ENCODE data around the gene CORO7. TPM values are rescaled to one million over a fixed set of nuclear protein-coding genes. Genes with fewer than 3 reads are reported as not detected.

The CORO7 gene
- total RNA-seq, 4 donors from 2014 or later, result 17.9 to 53.7 (median 29.7) TPM

GRCh38 chr16:4367393-4367856, 49.0 kb downstream of the CORO7 start:
- no peaks in the 10 kb centered on the region for H3K9me3 ChIP-seq
- H3K4me3 ChIP-seq (replicated peaks in 1 of 3), result no peak overlapping the region
- H3K27ac ChIP-seq, result no peak overlapping the region
- intact Hi-C loops (cut with DNase I), result no loop called here
- peaks cover 0 to 3% of the 10 kb centered on the region in 2 donors for H3K36me3 ChIP-seq
- peaks cover 30 to 44% of the 10 kb centered on the region in 2 donors for H3K4me1 ChIP-seq
- no peaks in the 10 kb centered on the region for H3K27me3 ChIP-seq
- 88 to 95% methylated on average over 5 of the region's 5 CpGs for WGBS, 2 donors
- no peak for TF ChIP-seq CTCF (IDR thresholded peaks at IDR 0.05)
- no peak for TF ChIP-seq POLR2A (IDR thresholded peaks at IDR 0.05)
- no peak for DNase-seq

- H3K27ac ChIP-seq, result no peak overlapping the region
- no peak for DNase-seq
- 94 to 96% methylated on average over 4 to 13 of the region's 13 CpGs for WGBS, 2 donors
- no peak for TF ChIP-seq POLR2A (IDR thresholded peaks at IDR 0.05)
- TF ChIP-seq CTCF (IDR thresholded peaks at IDR 0.05), result no peak
- no peaks in the 10 kb centered on the region for H3K9me3 ChIP-seq
- no peaks in the 10 kb centered on the region for H3K27me3 ChIP-seq
- H3K4me3 ChIP-seq (replicated peaks in 1 of 3), result no peak overlapping the region
- H3K36me3 ChIP-seq, result peaks cover 0 to 3% of the 10 kb centered on the region in 2 donors
- intact Hi-C loops (cut with DNase I), result no loop called here
- H3K4me1 ChIP-seq, result peaks cover 22 to 36% of the 10 kb centered on the region in 2 donors
These were observed 50.4 kb downstream of the CORO7 start for GRCh38 chr16:4366016-4366415.

GRCh38 chr16:4365615-4366014, 50.8 kb downstream of the CORO7 start:
- no peak for DNase-seq
- Histone ChIP-seq H3K4me1 (peaks cover 18 to 32% of the 10 kb centered on the region in 2 donors), H3K27me3 (no peaks in the 10 kb centered on the region), H3K4me3 (replicated peaks in 1 of 3) (no peak overlapping the region), H3K36me3 (peaks cover 0 to 3% of the 10 kb centered on the region in 2 donors), H3K27ac (no peak overlapping the region), H3K9me3 (no peaks in the 10 kb centered on the region)
- WGBS, 2 donors, result 94 to 98% methylated on average over 8 to 11 of the region's 12 CpGs
- intact Hi-C loops (cut with DNase I), result no loop called here
- no peak for TF ChIP-seq CTCF (IDR thresholded peaks at IDR 0.05)
- no peak for TF ChIP-seq POLR2A (IDR thresholded peaks at IDR 0.05)

- Histone ChIP-seq H3K27ac (no peak overlapping the region), H3K4me1 (peaks cover 14 to 26% of the 10 kb centered on the region in 2 donors), H3K36me3 (peaks cover 0 to 3% of the 10 kb centered on the region in 2 donors), H3K9me3 (no peaks in the 10 kb centered on the region), H3K27me3 (no peaks in the 10 kb centered on the region), H3K4me3 (replicated peaks in 1 of 3) (no peak overlapping the region)
- TF ChIP-seq CTCF (IDR thresholded peaks at IDR 0.05), result no peak
- TF ChIP-seq POLR2A (IDR thresholded peaks at IDR 0.05), result no peak
- DNase-seq, result no peak
- intact Hi-C loops (cut with DNase I), result no loop called here
- WGBS, 2 donors, result 92 to 98% methylated on average over 10 of the region's 10 CpGs
These were observed 51.4 kb downstream of the CORO7 start for GRCh38 chr16:4365014-4365406.

- no peaks in the 10 kb centered on the region for H3K27me3 ChIP-seq
- peaks cover 0 to 3% of the 10 kb centered on the region in 2 donors for H3K36me3 ChIP-seq
- no peak for DNase-seq
- no peak overlapping the region for H3K4me3 ChIP-seq (replicated peaks in 1 of 3)
- intact Hi-C loops (cut with DNase I), result no loop called here
- H3K9me3 ChIP-seq, result no peaks in the 10 kb centered on the region
- TF ChIP-seq POLR2A (IDR thresholded peaks at IDR 0.05), result no peak
- no peak for TF ChIP-seq CTCF (IDR thresholded peaks at IDR 0.05)
- WGBS, 2 donors, result 90 to 95% methylated on average over 21 to 24 of the region's 37 CpGs
- no peak overlapping the region for H3K27ac ChIP-seq
- peaks cover 14 to 21% of the 10 kb centered on the region in 2 donors for H3K4me1 ChIP-seq
These were observed 52.0 kb downstream of the CORO7 start for GRCh38 chr16:4364196-4365013.
